Measurements from ENCODE around the gene SRGAP1. TPM values are rescaled to one million over a fixed set of nuclear protein-coding genes. Genes with fewer than 3 reads are reported as not detected.

Gene SRGAP1
- total and polyA plus RNA-seq, 7 donors: 0.23 to 5.1 (median 1.5) TPM

DNA sequence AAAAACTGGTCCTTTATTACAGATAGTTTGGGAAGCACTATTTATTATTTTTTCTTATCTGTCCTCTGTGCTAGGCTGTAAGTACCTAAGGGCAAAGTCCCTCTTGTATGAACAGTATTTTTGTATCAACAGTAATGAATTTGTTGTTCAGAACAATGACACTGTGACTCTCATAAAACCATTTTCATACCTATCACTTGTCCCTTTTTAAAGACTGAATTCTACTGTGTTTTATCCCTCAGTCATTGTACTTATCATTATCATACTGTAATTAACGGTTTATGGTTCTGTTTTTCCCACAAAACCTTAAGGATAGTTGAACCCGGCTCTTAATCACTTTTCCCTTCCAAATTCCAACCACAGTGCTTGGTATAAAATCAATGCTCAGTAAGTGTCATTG, 69.4 kb downstream of the SRGAP1 start:
- Histone ChIP-seq H3K9me3 (no peaks in the 10 kb centered on the region), H3K36me3 (ENCODE audit: insufficient read depth in 1 of 2, low read depth in 1 of 2) (no peaks in the 10 kb centered on the region), H3K4me1 (no peaks in the 10 kb centered on the region), H3K27ac (no peak overlapping the region), H3K4me3 (no peak overlapping the region), H3K27me3 (ENCODE audit: insufficient read depth in 3 of 3, low read length in 2 of 3) (no peaks in the 10 kb centered on the region)
- WGBS, 3 donors: 91 to 93% (median 91%) methylated on average over 2 of the region's 2 CpGs
- TF ChIP-seq, protein P1, sequence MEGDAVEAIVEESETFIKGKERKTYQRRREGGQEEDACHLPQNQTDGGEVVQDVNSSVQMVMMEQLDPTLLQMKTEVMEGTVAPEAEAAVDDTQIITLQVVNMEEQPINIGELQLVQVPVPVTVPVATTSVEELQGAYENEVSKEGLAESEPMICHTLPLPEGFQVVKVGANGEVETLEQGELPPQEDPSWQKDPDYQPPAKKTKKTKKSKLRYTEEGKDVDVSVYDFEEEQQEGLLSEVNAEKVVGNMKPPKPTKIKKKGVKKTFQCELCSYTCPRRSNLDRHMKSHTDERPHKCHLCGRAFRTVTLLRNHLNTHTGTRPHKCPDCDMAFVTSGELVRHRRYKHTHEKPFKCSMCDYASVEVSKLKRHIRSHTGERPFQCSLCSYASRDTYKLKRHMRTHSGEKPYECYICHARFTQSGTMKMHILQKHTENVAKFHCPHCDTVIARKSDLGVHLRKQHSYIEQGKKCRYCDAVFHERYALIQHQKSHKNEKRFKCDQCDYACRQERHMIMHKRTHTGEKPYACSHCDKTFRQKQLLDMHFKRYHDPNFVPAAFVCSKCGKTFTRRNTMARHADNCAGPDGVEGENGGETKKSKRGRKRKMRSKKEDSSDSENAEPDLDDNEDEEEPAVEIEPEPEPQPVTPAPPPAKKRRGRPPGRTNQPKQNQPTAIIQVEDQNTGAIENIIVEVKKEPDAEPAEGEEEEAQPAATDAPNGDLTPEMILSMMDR (IDR thresholded peaks at IDR 0.05): no peak
- ATAC-seq (no peak), DNase-seq (no peak)
- intact Hi-C loops (cut with DNase I): no loop called here

- 46 to 57% (median 51%) methylated on average over 2 of the region's 2 CpGs for WGBS, 3 donors
- DNase-seq (no peak), ATAC-seq (no peak)
These were observed 70.8 kb downstream of the SRGAP1 start for GRCh38 chr12:63915105-63915800.

GRCh38 chr12:63916561-63917476, 72.3 kb downstream of the SRGAP1 start:
- ATAC-seq: no peak
- no peak overlapping the region for H3K27ac ChIP-seq
- intact Hi-C loops (cut with DNase I): no loop called here

More at GRCh38 chr12:63915105-63915800, 70.8 kb downstream of the SRGAP1 start:
- no peaks in the 10 kb centered on the region for H3K4me1 ChIP-seq
- no peaks in the 10 kb centered on the region for H3K27me3 ChIP-seq (ENCODE audit: insufficient read depth in 3 of 3, low read length in 2 of 3)
- no peak overlapping the region for H3K27ac ChIP-seq
- TF ChIP-seq, protein P1 (IDR thresholded peaks at IDR 0.05): no peak
- H3K36me3 ChIP-seq (ENCODE audit: insufficient read depth in 1 of 2, low read depth in 1 of 2): no peaks in the 10 kb centered on the region
- no peak overlapping the region for H3K4me3 ChIP-seq
- no peaks in the 10 kb centered on the region for H3K9me3 ChIP-seq
- intact Hi-C loops (cut with DNase I): no loop called here

DNA sequence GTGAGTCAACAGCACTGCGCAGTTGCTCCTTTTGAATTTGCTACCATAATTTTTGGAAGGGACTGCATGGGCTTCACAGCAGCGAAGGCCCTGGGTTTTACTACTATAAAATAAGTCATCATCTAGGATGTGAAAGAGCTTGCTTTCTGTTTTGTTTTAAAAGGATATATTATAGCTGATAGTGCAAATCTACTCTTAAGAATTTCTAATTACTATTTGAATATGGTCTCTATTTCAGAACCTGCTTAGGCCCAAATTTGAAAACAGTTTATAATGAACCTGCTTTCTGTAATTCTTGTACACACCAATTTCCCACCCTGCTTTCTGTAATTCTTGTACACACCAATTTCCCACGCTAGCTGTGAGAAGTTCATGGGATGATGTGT, 73.0 kb downstream of the SRGAP1 start:
- Histone ChIP-seq H3K36me3 (ENCODE audit: insufficient read depth in 1 of 2, low read depth in 1 of 2) (no peaks in the 10 kb centered on the region), H3K9me3 (no peaks in the 10 kb centered on the region), H3K4me3 (no peak overlapping the region), H3K27ac (no peak overlapping the region), H3K27me3 (ENCODE audit: insufficient read depth in 3 of 3, low read length in 2 of 3) (no peaks in the 10 kb centered on the region), H3K4me1 (no peaks in the 10 kb centered on the region)
- TF ChIP-seq, protein P1 (IDR thresholded peaks at IDR 0.05): no peak
- WGBS, 3 donors: 96 to 98% (median 98%) methylated on average over 3 of the region's 3 CpGs
- DNase-seq: no peak
- no peak for ATAC-seq
- intact Hi-C loops (cut with DNase I): no loop called here

More at GRCh38 chr12:63916561-63917476, 72.3 kb downstream of the SRGAP1 start:
- WGBS, 3 donors: 71 to 77% (median 74%) methylated on average over 7 of the region's 7 CpGs
- Histone ChIP-seq H3K36me3 (ENCODE audit: insufficient read depth in 1 of 2, low read depth in 1 of 2) (no peaks in the 10 kb centered on the region), H3K9me3 (no peaks in the 10 kb centered on the region), H3K4me1 (no peaks in the 10 kb centered on the region), H3K27me3 (ENCODE audit: insufficient read depth in 3 of 3, low read length in 2 of 3) (no peaks in the 10 kb centered on the region), H3K4me3 (no peak overlapping the region)
- DNase-seq: no peak
- TF ChIP-seq, protein P1 (IDR thresholded peaks at IDR 0.05): no peak
